ENCODE results near the gene ELOVL6. TPM values are rescaled to one million over a fixed set of nuclear protein-coding genes. Genes with fewer than 3 reads are reported as not detected.
"Not testable (repeated sequence)": the region's sequence is repeated elsewhere in the genome, so short reads cannot be mapped to it uniquely, and the experiment has no call there.

The ELOVL6 gene
- polyA plus RNA-seq, 1 experiment: 30.7 TPM

GRCh38 chr4:110046588-110047049 is 151.8 kb downstream of the ELOVL6 start:
- peak; percentile 15 for DNase-seq (ENCODE audit: low read depth, low spot score)
- no peaks in the 10 kb centered on the region for H3K27me3 ChIP-seq (ENCODE audit: control insufficient read depth, insufficient read depth, low read length)
- H3K4me3 ChIP-seq (ENCODE audit: low read depth, low read length): no peak overlapping the region
- no peak for TF ChIP-seq CTCF (IDR thresholded peaks at IDR 0.05; ENCODE audit: low read depth, low read length)
- no peaks in the 10 kb centered on the region for H3K9me3 ChIP-seq (ENCODE audit: control insufficient read depth, insufficient read depth, low read length)
- ChIA-PET POLR2A (no interaction called here), CTCF (interaction anchor here (1.1 to 1.6 kb wide), 2 partner anchors 41 to 168 kb away, joined by 4 to 6 read pairs; no protein-coding TSS in a partner anchor)
- no peak overlapping the region for H3K27ac ChIP-seq (ENCODE audit: low read depth, low read length)

GRCh38 chr4:110042545-110043517 is 155.6 kb downstream of the ELOVL6 start:
- CTCF ChIA-PET: interaction anchor here (1.0 to 2.4 kb wide), 5 partner anchors 8 to 476 kb away, joined by 3 to 5 read pairs (median 4); no protein-coding TSS in a partner anchor
- Histone ChIP-seq H3K27ac (ENCODE audit: low read depth, low read length) (no peak overlapping the region), H3K27me3 (ENCODE audit: control insufficient read depth, insufficient read depth, low read length) (no peaks in the 10 kb centered on the region), H3K4me3 (ENCODE audit: low read depth, low read length) (no peak overlapping the region), H3K9me3 (ENCODE audit: control insufficient read depth, insufficient read depth, low read length) (no peaks in the 10 kb centered on the region)
- no peak for DNase-seq (ENCODE audit: low read depth, low spot score)
- POLR2A ChIA-PET: interaction anchor here (0.6 to 1.2 kb wide), 3 partner anchors 31 to 232 kb away, joined by 3 to 7 read pairs (median 6); partner anchors contain the start of gene ELOVL6
- TF ChIP-seq CTCF (IDR thresholded peaks at IDR 0.05; ENCODE audit: low read depth, low read length): no peak

DNA sequence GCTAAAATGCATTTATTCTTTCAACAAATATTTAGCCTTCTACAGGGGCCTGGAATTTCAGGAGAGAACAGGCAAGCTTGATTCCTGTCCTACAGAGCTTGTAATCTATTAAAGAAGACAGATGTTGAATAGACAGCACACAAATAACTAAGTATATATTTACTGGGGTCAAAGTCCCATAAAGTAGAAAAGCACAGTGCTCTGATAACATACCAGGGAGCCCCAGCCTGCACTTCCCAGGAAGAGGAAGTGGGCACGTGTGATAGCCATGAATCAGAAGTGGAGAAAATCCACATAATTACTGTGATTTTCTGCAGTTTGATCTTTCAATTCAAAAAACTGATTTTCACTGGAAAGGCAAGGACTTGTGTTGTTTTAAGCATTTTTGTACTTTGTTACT is 156.7 kb downstream of the ELOVL6 start:
- Histone ChIP-seq H3K9me3 (ENCODE audit: control insufficient read depth, insufficient read depth, low read length) (no peaks in the 10 kb centered on the region), H3K4me3 (ENCODE audit: low read depth, low read length) (no peak overlapping the region), H3K27ac (ENCODE audit: low read depth, low read length) (no peak overlapping the region), H3K27me3 (ENCODE audit: control insufficient read depth, insufficient read depth, low read length) (peaks cover 2% of the 10 kb centered on the region)
- no peak for TF ChIP-seq CTCF (IDR thresholded peaks at IDR 0.05; ENCODE audit: low read depth, low read length)
- DNase-seq (ENCODE audit: low read depth, low spot score): no peak
- ChIA-PET CTCF (no interaction called here), POLR2A (no interaction called here)

GRCh38 chr4:110039164-110039563 is 159.3 kb downstream of the ELOVL6 start:
- H3K4me3 ChIP-seq (ENCODE audit: low read depth, low read length); H3K9me3 ChIP-seq (ENCODE audit: control insufficient read depth, insufficient read depth, low read length); H3K27ac ChIP-seq (ENCODE audit: low read depth, low read length); H3K27me3 ChIP-seq (ENCODE audit: control insufficient read depth, insufficient read depth, low read length); DNase-seq (ENCODE audit: low read depth, low spot score); POLR2A ChIA-PET: not testable (repeated sequence)
- CTCF ChIA-PET: interaction anchor here (1.0 to 2.2 kb wide), 4 partner anchors 11 to 173 kb away, joined by 4 to 8 read pairs (median 4); no protein-coding TSS in a partner anchor

GRCh38 chr4:110034026-110034393 is 164.4 kb downstream of the ELOVL6 start:
- POLR2A ChIA-PET: interaction anchor here (0.6 kb wide), 1 partner anchor 1411 kb away, joined by 4 read pairs; no protein-coding TSS in a partner anchor
- Histone ChIP-seq H3K27ac (ENCODE audit: low read depth, low read length) (no peak overlapping the region), H3K4me3 (ENCODE audit: low read depth, low read length) (no peak overlapping the region), H3K9me3 (ENCODE audit: control insufficient read depth, insufficient read depth, low read length) (no peaks in the 10 kb centered on the region), H3K27me3 (ENCODE audit: control insufficient read depth, insufficient read depth, low read length) (peaks cover 2% of the 10 kb centered on the region)
- TF ChIP-seq CTCF (IDR thresholded peaks at IDR 0.05; ENCODE audit: low read depth, low read length): no peak
- no peak for DNase-seq (ENCODE audit: low read depth, low spot score)
- CTCF ChIA-PET: interaction anchor here (0.6 to 0.7 kb wide), 2 partner anchors 15 to 34 kb away, joined by 3 read pairs; no protein-coding TSS in a partner anchor

Data from AG04450 (cell line).